GM06990 (cell line): ENCODE data around the gene MYLK4.

Experiments used
- DNase-seq: peaks from one replicate; pipeline ENCODE4 v3.0.0-alpha.2; 2011; ENCODE audit not compliant: insufficient read length; ENCODE audit errors: extremely low read depth
- H3K27me3 ChIP-seq: replicated peaks from 2 replicates; pipeline ENCODE4 v1.6.0; 2011; ENCODE audit warnings: low read length; ENCODE audit not compliant: control insufficient read depth, insufficient read depth
- H3K36me3 ChIP-seq: 2 replicates; pipeline ENCODE4 v1.5.1; 2011; ENCODE audit warnings: low read length; ENCODE audit not compliant: control insufficient read depth, insufficient read depth
- H3K4me3 ChIP-seq: replicated peaks from 2 replicates; pipeline ENCODE4 v1.5.1; 2011; ENCODE audit warnings: low read depth, mild to moderate bottlenecking, control low read depth, low read length
- TF ChIP-seq, protein P1 (sequence below): IDR thresholded peaks from 2 replicates; pipeline ENCODE4 v1.5.1; 2011; ENCODE audit warnings: low read length, control low read depth, mild to moderate bottlenecking, inconsistent platforms; ENCODE audit not compliant: insufficient read depth, poor library complexity, severe bottlenecking

The MYLK4 gene

DNA sequence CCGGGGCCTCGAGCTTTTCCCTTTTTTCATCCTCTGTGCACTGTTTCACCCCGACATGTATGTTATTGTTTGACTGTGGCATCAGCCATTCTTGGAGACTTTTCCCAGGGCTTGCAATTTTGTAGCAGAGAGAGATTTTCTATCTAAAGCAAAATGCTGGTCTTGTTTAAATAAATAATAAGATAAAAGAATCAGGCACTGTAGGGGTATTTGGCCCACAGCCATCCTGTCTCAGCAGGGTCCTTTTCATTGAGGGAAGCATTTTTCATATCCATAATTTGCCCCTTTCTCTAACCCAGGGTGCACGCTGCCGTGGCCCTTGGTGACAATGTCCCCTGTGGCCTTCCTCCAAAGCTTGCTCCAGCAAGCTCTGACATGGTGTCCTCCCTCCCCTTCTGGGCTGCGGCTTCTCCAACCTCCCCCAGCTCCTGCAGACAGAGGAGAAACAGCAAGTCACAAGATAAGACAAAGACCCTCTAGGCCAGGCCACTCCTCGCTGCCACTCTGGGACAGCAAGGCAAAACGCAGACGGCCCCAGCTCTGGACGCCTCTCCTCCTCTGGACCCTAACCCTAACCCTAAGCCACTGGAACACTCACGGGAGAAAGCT, 117.6 kb downstream of the MYLK4 start:
- no peak overlapping the region for H3K4me3 ChIP-seq
- no peaks in the 10 kb centered on the region for H3K36me3 ChIP-seq
- DNase-seq: no peak
- H3K27me3 ChIP-seq: peaks cover under 1% of the 10 kb centered on the region; the same call in 1 of the 2 replicates
- TF ChIP-seq, protein P1, sequence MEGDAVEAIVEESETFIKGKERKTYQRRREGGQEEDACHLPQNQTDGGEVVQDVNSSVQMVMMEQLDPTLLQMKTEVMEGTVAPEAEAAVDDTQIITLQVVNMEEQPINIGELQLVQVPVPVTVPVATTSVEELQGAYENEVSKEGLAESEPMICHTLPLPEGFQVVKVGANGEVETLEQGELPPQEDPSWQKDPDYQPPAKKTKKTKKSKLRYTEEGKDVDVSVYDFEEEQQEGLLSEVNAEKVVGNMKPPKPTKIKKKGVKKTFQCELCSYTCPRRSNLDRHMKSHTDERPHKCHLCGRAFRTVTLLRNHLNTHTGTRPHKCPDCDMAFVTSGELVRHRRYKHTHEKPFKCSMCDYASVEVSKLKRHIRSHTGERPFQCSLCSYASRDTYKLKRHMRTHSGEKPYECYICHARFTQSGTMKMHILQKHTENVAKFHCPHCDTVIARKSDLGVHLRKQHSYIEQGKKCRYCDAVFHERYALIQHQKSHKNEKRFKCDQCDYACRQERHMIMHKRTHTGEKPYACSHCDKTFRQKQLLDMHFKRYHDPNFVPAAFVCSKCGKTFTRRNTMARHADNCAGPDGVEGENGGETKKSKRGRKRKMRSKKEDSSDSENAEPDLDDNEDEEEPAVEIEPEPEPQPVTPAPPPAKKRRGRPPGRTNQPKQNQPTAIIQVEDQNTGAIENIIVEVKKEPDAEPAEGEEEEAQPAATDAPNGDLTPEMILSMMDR: no peak

DNA sequence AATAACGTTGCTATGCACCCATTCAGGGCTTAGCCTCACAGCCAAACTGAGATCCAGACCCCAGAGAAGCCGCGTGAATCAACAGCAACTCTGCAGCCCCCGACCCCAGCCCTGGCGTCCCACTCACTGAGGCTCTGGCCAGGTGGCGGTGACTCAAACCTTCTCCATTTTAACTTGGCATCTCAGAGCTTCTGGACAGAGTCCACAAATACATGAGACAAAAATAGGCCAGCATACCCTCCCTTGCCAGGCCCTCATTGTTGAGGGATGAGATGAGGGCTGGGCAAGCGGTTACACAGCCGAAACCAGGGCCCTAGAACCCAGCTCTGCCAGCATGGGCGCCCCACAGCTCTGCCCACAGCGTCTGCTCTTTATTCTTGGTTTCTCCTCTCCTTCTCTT, 118.4 kb downstream of the MYLK4 start:
- no peaks in the 10 kb centered on the region; the same call in 1 of the 2 replicates for H3K27me3 ChIP-seq
- TF ChIP-seq, protein P1: no peak
- no peak for DNase-seq
- no peaks in the 10 kb centered on the region for H3K36me3 ChIP-seq
- no peak overlapping the region for H3K4me3 ChIP-seq

GRCh38 chr6:2630891-2631571, 119.7 kb downstream of the MYLK4 start:
- TF ChIP-seq, protein P1: no peak
- Histone ChIP-seq H3K27me3 (no peaks in the 10 kb centered on the region; the same call in 1 of the 2 replicates), H3K4me3 (no peak overlapping the region), H3K36me3 (no peaks in the 10 kb centered on the region)
- DNase-seq: no peak

GRCh38 chr6:2630359-2630758, 120.4 kb downstream of the MYLK4 start:
- no peak for DNase-seq
- Histone ChIP-seq H3K27me3 (no peaks in the 10 kb centered on the region; the same call in 1 of the 2 replicates), H3K4me3 (no peak overlapping the region), H3K36me3 (no peaks in the 10 kb centered on the region)
- TF ChIP-seq, protein P1: no peak

DNA sequence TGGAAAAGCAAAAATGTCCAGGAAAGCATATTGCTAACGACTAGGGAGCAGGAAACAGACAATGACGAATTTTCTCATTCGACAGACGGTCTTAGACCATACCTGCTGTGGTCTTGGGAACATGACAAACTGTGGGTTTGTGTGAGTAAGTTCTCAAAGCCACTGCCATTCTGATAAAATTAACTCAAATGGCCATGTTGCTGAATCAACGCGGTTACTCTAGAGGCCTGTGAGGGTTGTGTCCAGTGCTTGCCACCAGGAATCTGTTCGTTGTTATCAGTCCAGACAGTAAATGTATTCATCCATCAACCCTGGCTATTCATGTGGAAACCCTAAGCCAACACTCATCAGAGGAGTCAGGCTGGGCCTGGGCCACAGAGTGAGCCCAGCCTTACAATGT, 124.3 kb downstream of the MYLK4 start:
- DNase-seq: no peak
- Histone ChIP-seq H3K4me3 (no peak overlapping the region), H3K36me3 (no peaks in the 10 kb centered on the region), H3K27me3 (no peaks in the 10 kb centered on the region)
- TF ChIP-seq, protein P1: no peak
